ENCODE measurements around the gene SPECC1L.

Gene SPECC1L

DNA sequence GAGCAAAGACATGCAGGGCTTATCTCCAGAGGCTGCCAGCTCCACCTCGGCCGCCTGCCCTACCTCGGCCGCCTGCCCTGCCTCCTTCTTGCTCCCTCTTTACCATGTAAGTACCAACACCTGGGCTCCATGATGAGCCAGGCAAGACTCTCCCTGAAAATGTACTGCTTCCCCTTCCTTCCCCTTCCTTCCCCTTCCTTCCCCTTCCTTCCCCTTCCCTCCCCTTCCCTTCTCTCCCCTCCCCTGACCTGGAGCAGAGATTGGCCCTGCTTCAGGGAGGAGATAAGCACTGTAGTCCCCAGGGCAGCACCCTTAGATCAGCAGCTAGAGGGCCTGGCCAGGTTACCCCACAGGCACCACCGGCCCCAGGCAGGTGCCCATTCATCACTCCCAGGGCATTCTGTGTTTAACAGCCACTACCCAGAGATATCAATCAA lies 131.3 kb downstream of the SPECC1L start:
- H3K4me3 ChIP-seq (replicated peaks; ENCODE audit: low read depth, low read length), result no peak overlapping the region
- TF ChIP-seq, protein P1, sequence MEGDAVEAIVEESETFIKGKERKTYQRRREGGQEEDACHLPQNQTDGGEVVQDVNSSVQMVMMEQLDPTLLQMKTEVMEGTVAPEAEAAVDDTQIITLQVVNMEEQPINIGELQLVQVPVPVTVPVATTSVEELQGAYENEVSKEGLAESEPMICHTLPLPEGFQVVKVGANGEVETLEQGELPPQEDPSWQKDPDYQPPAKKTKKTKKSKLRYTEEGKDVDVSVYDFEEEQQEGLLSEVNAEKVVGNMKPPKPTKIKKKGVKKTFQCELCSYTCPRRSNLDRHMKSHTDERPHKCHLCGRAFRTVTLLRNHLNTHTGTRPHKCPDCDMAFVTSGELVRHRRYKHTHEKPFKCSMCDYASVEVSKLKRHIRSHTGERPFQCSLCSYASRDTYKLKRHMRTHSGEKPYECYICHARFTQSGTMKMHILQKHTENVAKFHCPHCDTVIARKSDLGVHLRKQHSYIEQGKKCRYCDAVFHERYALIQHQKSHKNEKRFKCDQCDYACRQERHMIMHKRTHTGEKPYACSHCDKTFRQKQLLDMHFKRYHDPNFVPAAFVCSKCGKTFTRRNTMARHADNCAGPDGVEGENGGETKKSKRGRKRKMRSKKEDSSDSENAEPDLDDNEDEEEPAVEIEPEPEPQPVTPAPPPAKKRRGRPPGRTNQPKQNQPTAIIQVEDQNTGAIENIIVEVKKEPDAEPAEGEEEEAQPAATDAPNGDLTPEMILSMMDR (IDR thresholded peaks at IDR 0.05; ENCODE audit: low read length, missing control alignments), result no peak
- no peak for DNase-seq (ENCODE audit: low read depth)

GRCh38 chr22:24402460-24403192 lies 132.0 kb downstream of the SPECC1L start:
- no peak overlapping the region for H3K4me3 ChIP-seq (replicated peaks; ENCODE audit: low read depth, low read length)
- DNase-seq (ENCODE audit: low read depth), result peak; percentile 91
- TF ChIP-seq, protein P1 (IDR thresholded peaks at IDR 0.05; ENCODE audit: low read length, missing control alignments), result no peak

DNA sequence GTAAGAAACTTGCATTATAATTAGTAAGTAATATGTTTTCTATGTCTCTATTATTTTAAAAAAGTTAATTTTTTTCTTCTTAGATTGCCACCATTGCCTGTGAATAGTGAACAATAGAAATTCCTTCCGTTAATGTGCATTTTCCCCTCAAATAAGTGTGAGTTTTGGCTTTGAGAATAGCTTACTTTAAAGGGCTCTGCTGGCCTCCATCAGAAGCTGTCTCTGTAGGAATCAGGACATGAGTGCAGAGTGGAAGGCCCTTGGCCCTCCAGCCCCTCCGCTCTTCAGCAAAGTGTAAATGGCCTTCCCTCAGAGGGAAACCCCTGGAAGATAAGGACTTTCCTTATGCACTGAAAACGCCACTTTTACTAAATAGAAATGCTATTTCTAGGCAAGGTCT lies 132.7 kb downstream of the SPECC1L start:
- no peak for DNase-seq (ENCODE audit: low read depth)
- TF ChIP-seq, protein P1 (IDR thresholded peaks at IDR 0.05; ENCODE audit: low read length, missing control alignments), result no peak

GRCh38 chr22:24404561-24405275 lies 134.1 kb downstream of the SPECC1L start:
- TF ChIP-seq, protein P1 (IDR thresholded peaks at IDR 0.05; ENCODE audit: low read length, missing control alignments), result no peak
- H3K4me3 ChIP-seq (replicated peaks; ENCODE audit: low read depth, low read length), result no peak overlapping the region
- DNase-seq (ENCODE audit: low read depth), result no peak

More for the DNA sequence above, 132.7 kb downstream of the SPECC1L start:
- H3K4me3 ChIP-seq (replicated peaks; ENCODE audit: low read depth, low read length), result no peak overlapping the region

DNA sequence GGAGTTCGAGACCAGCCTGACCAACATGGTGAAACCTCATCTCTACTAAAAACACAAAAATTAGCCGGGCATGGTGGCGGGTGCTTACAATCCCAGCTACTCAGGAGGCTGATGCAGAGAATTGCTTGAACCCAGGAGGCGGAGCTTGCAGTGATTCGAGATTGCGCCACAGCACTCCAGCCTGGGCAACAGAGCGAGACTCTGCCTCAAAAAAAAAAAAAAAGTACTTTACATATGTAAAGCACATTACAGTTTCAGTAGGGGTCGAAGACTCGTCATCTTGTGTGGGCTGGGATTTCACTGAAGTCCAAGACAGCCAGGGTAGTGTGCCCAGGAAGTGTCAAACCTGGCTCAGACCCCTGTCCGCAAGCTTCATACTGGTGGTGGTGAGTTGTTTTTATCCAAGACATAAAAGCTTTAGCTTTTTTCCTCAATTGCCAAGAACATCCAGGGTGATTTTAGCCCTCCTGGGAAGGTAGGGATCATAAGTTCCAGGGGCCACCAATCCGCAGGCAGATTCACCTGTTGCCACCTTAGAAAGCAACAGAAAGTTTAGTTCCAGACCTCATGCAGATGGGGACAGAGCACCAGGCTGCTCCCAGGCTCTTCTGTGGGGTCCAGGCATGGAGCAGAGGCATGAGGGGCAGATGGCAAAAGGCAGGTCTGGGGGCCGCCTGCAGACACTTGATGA lies 135.1 kb downstream of the SPECC1L start:
- TF ChIP-seq, protein P1 (IDR thresholded peaks at IDR 0.05; ENCODE audit: low read length, missing control alignments), result no peak
- no peak for DNase-seq (ENCODE audit: low read depth)
- no peak overlapping the region for H3K4me3 ChIP-seq (replicated peaks; ENCODE audit: low read depth, low read length)

GRCh38 chr22:24406322-24407277 lies 136.0 kb downstream of the SPECC1L start:
- TF ChIP-seq, protein P1 (IDR thresholded peaks at IDR 0.05; ENCODE audit: low read length, missing control alignments), result no peak
- no peak for DNase-seq (ENCODE audit: low read depth)
- no peak overlapping the region for H3K4me3 ChIP-seq (replicated peaks; ENCODE audit: low read depth, low read length)
